Measurements from ENCODE around the gene RNASEH2A.
A peak's percentile ranks its signal among the peaks of the same experiment; 100 is the strongest.
"Not testable (repeated sequence)": the region's sequence is repeated elsewhere in the genome, so short reads cannot be mapped to it uniquely, and the experiment has no call there.

The RNASEH2A gene

GRCh38 chr19:12833418-12833737 is 27.0 kb downstream of the RNASEH2A start:
- DNase-seq (ENCODE audit: low read depth in 2 of 2), result no peak

GRCh38 chr19:12833738-12834565 is 27.6 kb downstream of the RNASEH2A start:
- no peak for DNase-seq (ENCODE audit: low read depth in 2 of 2)

GRCh38 chr19:12834566-12834943 is 28.2 kb downstream of the RNASEH2A start, which contains the start of gene RTBDN:
TSS of gene RTBDN (minus strand) at chr19:12834579. CDS start at chr19:12829979, 4,600 bp downstream.
- DNase-seq (ENCODE audit: low read depth in 2 of 2), result no peak

- no peak for DNase-seq (ENCODE audit: low read depth in 2 of 2)
Measured at GRCh38 chr19:12834976-12835757, 28.8 kb downstream of the RNASEH2A start.

DNA sequence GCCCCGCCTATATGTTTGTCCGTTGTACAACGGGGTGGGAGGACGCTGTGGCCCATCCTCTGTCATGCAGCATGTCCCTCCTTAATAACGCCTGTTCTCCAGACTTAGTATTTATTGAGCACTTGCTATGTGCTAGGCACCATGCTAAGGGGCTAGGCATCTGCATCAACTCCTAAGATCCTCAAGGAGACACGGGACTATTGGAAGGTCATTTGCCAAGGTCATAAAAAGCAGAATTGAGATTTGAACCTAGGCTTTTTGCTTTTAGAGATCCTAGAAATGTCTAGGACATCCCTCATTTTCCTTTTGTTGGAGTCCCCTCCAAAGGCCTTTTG is 30.1 kb downstream of the RNASEH2A start:
- no peak for DNase-seq (ENCODE audit: low read depth in 2 of 2)

- no peak for DNase-seq (ENCODE audit: low read depth in 2 of 2)
Measured at GRCh38 chr19:12837225-12837624, 30.8 kb downstream of the RNASEH2A start.

GRCh38 chr19:12838182-12838885 is 31.9 kb downstream of the RNASEH2A start, which contains the start of gene MAST1:
TSS of gene MAST1 (plus strand) at chr19:12838515. CDS start at chr19:12838573, 58 bp downstream.
- peak in 1 of 2 donors; percentile 11 for DNase-seq (ENCODE audit: low read depth in 2 of 2)

DNA sequence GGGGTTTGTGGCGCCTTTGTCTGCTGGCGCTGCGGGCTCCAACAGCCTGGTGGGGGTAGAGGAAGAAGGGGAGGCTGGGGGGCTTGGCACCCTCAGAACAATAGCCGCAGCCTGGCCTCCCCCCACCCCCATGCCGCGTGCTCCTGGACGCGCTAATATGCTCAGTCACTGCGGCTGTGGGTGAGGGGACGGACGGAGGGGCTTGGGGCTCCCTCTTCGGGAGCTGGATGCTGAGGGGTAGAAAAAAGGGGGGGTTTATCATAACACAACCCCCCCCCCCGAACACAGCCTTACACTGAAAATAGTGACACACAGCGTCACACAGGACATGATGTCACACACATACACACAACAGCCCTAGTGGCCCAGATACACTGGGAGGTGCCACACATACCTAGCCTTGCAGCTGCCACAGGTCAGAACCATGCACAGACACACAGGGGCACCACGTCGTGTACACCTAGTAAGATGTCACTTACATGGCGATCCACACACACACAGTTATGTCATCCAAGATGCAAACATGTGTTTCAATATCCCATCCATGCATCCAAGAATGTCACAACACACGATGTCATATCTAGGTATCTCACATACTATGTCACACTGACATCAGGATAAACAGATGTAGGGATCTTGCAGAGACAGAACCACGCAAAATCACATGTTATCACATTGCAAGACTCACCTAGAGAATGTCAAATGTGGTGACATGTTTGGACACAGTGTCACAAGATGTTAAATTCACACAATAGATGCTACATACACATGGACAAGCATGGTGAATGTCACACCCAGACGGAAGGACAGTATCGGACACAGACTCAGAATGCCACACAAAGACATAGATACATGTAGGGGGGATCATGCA is 32.7 kb downstream of the RNASEH2A start:
- no peak for DNase-seq (ENCODE audit: low read depth in 2 of 2)

- no peak for DNase-seq (ENCODE audit: low read depth in 2 of 2)
Measured at GRCh38 chr19:12840091-12841079, 34.0 kb downstream of the RNASEH2A start.

DNA sequence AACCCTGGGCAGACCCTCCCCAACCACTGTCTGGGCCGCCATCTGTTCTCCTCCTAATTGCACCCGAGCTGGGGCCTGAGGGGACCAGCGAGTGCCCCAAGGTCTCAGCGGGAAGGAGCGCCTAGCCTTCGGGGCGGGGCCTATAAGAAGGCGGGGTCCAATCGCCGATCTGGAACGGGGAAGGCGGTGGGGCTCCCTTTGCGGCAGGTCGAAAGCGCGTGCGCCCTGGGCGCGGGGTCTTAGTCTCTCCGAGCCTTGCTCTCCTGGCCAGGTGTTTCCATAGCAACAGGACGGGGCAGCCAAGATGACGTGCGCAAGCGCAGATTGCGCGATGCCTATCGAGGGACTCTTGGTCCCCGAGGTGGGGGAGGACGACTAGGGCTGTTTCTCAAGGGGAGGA is 34.7 kb downstream of the RNASEH2A start:
- no peak for DNase-seq (ENCODE audit: low read depth in 2 of 2)

DNA sequence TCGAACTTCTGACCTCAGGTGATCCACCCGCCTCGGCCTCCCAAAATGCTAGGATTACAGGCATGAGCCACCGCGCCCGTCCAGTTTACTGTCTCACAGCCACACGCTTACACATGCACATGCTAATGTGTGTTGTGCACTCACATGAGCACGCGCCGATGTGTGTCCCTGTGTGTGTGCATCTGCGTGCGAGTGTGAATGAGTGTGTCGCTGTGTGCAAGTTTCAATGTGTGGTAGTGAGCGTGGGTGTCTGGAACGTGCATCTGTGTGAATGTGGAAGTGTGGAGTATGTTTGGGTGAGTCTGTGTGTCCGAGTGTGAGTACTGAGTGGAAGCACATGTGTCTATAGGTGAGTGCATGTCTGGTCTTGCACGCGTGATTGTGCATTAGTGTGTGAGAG is 36.1 kb downstream of the RNASEH2A start:
- no peak for DNase-seq (ENCODE audit: low read depth in 2 of 2)

GRCh38 chr19:12843328-12843727 is 36.9 kb downstream of the RNASEH2A start:
- no peak for DNase-seq (ENCODE audit: low read depth in 2 of 2)

- DNase-seq (ENCODE audit: low read depth in 2 of 2), result no peak
Measured at GRCh38 chr19:12843999-12844732, 37.8 kb downstream of the RNASEH2A start.

DNA sequence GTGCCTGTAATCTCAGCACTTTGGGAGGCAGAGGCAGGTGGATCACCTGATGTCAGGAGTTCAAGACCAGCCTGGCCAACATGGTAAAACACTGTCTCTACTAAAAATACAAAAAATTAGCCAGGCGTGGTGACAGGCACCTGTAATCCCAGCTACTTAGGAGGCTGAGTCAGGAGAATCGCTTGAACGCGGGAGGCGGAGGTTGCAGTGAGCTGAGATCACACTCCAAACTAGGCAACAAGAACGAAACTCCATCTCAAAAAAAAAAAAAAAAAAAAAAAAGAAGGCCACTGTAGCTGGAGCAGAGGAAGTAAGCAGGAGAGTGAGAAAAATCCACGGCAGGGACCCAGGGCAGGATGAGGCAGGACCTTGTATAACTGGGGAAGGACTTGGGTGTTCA is 40.2 kb downstream of the RNASEH2A start:
- DNase-seq (ENCODE audit: low read depth in 2 of 2), result not testable (repeated sequence)

GRCh38 chr19:12847159-12848139 is 41.1 kb downstream of the RNASEH2A start:
- peak; percentile 63 to 84 for DNase-seq (ENCODE audit: low read depth in 2 of 2)

- no peak for DNase-seq (ENCODE audit: low read depth in 2 of 2)
Measured at GRCh38 chr19:12856653-12857052, 50.3 kb downstream of the RNASEH2A start.

DNA sequence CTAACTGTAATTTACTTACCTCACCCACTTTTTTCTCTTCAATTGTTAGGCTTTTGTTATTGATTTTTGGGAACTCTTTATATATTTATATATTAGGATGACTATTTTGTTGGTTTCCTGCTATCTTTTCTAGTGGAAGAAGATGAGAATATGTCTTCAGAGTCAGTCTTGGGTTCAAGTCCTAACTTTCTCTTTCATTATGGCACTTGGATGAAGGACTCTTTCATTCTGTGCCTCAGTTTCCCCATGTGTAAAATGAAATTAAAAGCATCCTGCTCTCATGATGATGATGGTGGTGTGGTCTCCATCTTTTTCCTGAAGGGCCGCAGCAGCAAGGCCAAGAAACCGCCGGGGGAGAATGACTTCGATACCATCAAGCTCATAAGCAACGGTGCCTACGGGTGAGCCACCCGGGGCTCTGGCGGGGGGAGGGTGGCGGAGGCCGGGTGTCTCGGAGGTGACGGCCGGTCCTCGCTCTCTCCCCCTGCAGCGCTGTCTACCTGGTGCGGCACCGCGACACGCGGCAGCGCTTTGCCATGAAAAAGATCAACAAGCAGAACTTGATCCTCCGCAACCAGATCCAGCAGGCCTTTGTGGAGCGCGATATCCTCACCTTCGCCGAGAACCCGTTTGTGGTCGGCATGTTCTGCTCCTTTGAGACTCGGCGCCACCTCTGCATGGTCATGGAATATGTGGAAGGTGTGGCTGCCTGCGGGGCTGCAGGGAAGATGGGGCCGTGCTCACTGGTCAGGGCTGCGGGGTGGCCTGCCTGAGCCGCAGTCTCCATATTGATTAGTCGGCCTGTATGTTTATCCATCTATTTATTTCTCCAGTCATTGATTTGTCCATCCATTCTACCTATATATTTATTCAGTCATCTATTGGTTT is 51.9 kb downstream of the RNASEH2A start:
- no peak for DNase-seq (ENCODE audit: low read depth in 2 of 2)

All from stimulated activated CD4-positive, alpha-beta T cell treated with anti-CD3 and anti-CD28 coated beads, Interleukin-1b, Interleukin-23, amount 100 ng/mL, for 1 hour (primary cell).